SHP77 treated with DMSO at 0.1 percent for 48 hours (cell line): ENCODE data around the gene SLC6A16.
"Not testable (repeated sequence)": the region's sequence is repeated elsewhere in the genome, so short reads cannot be mapped to it uniquely, and the experiment has no call there.

Experiments
- DNase-seq: peaks from one replicate; lab custom pipeline; 2025; lab: John Stamatoyannopoulos, UW

The SLC6A16 gene

GRCh38 chr19:49324801-49325576, at the start of gene SLC6A16:
SLC6A16 (minus strand) TSS chr19:49325191; CDS start chr19:49311347, 13,844 bp downstream.
- DNase-seq: no peak

DNA sequence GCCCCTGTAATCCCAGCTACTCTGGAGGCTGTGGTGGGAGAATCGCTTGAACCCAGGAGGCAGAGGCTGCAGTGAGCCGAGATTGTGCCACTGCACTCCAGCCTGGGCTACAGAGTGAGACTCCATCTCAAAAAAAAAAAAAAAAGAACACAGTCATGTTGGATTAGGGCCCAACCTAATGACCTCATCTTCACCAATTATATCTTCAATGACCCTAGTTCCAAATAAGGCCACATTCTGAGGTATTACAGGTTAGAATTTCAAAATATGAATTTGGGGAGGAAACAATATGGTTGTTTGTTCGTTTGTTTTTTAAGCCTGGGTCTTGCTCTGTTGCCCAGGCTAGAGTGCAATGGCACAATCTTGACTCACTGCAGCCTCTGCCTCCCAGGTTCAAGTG, 48.2 kb upstream of the SLC6A16 start:
- not testable (repeated sequence) for DNase-seq

DNA sequence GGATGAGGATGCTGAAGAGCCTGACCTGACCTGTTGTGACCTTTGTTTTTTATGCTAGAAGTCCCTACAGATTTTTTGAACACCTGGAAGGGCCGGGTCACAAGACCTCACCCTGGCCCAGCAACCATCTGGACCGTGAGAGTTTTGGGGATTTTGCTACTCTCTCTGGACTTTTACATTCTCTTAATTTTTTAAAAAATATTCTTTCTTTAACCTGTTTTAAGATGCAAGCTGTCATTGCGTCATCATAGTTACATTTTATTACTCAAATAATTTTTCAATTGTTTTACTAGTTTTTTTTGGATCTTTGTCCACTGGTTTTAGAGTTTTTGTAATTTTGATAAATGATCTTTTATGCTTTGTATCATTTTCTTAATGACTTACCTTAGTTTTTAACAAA, 46.2 kb upstream of the SLC6A16 start:
- no peak for DNase-seq

- no peak for DNase-seq
Measured at GRCh38 chr19:49368711-49369358, 43.8 kb upstream of the SLC6A16 start.

DNA sequence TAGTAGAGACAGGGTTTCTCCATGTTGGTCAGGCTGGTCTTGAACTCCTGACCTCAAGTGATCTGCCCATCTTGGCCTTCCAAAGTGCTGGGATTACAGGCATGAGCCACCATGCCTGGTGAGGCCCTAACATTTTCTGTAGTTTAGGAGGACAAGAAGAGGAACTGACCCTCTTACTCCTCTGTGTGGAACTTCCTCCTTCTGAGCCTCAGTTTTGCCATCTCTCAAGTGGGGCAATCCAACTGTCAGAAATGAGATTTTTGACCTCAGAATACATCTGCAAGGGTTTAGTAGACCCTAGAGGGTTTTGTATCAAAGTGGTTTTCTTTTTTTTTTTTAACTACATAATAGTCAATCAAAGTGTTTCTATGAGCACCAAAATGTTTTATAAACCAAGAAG, 41.1 kb upstream of the SLC6A16 start:
- no peak for DNase-seq

GRCh38 chr19:49364083-49364737, 39.2 kb upstream of the SLC6A16 start:
- no peak for DNase-seq

DNA sequence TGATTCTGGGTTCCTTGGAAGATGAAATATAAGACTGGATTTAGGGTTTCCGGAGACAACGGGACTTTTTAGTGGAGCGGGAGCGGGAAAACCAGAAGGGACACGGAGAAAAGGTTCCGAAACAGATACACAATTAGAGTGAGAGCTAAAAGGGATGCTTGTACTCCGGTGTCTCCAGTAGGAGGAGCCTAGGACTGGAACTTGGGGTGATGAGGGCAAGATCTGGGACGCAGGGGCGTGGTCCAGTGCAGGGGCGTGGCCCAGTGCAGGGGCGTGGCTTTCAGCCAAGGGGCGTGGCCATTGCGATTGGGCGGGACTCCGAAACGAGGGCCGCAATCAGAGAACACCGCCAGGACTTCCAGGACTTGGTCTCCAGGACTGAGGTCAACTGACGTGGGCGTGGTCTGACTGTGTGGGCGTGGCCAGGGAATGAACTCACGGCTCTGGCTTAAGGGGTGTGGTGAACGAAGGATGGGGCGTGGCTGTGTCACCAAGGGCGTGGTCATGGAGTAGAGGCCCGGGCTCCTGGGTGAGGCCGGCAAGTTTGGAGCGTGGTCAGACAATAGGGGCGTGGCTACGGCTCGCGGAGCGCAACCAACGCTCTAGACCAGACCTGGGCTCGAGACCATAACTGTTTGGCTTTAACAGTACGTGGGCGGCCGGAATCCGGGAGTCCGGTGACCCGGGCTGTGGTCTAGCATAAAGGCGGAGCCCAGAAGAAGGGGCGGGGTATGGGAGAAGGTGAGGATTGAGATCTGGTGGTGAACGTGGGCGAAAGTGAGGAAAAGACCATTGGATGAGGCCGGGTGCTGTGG, 38.5 kb upstream of the SLC6A16 start, which contains the start of gene DKKL1:
Gene DKKL1, plus strand, starts transcription at position 610 of the 815 bp plus-strand sequence. Its CDS starts 122 bp downstream, at position 732.
- no peak for DNase-seq

- no peak for DNase-seq
Measured at GRCh38 chr19:49362929-49363267, 37.9 kb upstream of the SLC6A16 start.

GRCh38 chr19:49362048-49362928, 37.3 kb upstream of the SLC6A16 start, which contains the start of gene TEAD2:
TEAD2 (minus strand) TSS chr19:49362416; CDS start chr19:49360075, 2,341 bp downstream.
- DNase-seq: no peak

GRCh38 chr19:49361438-49362047, 36.6 kb upstream of the SLC6A16 start:
- DNase-seq: no peak

DNA sequence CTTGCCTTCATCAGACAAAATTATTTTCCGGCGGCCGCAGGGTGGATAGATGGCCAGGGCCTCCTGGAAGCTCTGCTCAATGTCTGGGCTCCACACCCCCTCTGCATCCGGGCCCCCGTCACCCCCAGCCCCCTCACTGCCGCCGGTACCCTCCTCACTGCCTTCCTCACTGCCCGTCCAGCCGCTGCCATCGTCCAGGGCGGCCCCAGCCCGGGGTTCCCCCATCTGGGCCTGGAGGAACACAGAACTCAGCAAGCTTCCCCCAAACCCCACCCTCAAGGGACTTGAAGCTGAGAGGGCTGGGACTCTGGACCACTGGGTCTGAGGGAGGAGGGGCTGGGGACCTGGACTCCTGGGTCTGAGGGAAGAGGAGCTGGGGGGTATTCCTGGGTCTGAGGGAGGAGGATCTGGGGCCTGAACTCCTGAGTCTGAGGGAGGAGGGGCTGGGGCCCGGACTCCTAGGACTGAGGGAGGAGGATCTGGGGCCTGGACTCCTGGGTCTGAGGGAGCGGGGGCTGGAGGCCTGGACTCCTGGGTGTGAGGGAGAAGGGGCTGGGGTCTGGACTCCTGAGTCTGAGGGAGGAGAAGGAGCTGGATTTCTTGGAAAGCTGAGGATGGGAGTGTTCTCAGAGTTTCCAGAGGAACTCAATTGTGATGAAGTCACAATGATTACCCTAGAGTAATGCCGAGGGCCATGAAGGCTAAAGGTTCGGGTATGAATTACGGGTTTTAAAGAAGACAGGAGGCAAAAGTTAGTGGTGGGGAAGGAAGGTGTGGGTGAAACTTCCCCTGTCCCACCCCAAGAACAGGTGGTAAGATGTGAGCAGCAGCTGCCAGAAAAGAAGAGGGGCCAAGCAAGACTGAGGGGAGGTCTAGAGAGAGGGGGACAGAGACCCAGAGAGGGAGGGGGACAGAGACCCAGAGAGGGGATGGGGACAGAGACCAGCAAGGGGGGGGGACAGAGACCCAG, 35.1 kb upstream of the SLC6A16 start:
- no peak for DNase-seq

GRCh38 chr19:49357186-49357585, 32.2 kb upstream of the SLC6A16 start:
- DNase-seq: no peak

- DNase-seq: no peak
Measured at GRCh38 chr19:49356382-49356781, 31.4 kb upstream of the SLC6A16 start.

GRCh38 chr19:49355909-49356353, 30.9 kb upstream of the SLC6A16 start:
- DNase-seq: no peak

- DNase-seq: no peak
Measured at GRCh38 chr19:49349567-49349966, 24.6 kb upstream of the SLC6A16 start.

DNA sequence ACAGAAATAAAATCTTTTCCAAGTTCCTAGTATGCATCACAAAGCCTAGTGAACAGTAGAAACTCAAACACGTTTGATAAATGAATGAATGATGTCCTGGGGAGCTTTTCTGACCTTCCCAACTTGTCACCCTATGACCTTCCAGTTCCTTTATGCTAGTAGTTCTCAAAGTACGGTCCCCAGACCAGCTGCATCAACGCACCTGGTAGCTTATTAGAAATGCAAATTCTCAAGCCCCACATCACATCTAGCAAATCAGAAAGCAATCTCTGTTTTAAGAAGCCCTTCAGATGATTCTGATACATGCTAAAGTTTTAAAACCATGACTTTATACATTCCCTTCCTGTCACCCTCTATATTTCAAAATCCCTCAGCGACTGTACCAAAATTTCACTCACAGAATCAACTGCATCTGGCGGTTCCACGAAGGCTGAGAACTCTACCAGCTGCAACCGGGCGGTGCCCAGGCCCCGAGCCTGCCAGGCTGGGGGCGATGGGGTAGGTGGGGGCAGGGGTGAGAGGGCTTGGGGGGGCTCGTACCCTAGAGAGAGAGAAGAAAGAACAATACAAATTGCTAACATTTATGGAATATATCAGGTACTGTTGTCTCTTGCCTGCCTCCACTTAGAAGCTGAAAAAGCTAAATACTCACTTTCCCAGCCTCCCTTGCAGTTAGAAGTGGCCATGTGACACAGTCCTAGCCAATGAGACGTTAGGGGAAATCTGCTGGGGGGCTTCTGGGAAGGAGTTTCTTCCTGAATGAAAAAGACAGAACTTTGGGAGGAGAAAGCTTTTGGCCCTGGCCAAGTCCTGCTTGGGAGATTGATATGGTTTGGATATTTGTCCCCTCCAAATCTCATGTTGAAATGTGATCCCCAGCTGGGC, 23.6 kb upstream of the SLC6A16 start:
- no peak for DNase-seq

DNA sequence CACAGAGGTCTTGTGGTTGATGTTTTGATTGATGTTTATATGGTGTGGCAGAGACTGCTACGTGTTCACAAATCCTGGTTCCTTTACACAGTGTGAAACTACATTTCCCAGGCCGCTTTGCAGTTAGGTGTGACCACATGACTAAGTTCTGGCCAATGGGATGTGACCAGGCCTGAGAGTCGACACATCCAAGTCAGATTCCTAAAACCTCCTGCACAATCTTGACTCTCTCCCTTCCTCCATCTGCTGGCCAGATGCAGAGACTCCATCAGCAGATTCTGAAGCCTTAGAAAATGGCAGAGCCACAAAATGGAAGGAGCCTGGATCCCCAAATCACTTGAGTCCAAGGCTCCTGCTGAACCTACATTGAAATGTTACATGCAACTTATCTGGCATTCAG, 22.8 kb upstream of the SLC6A16 start:
- DNase-seq: no peak

GRCh38 chr19:49347191-49347590, 22.2 kb upstream of the SLC6A16 start:
- DNase-seq: no peak
